IMR-90 (cell line): Measurements from ENCODE around the gene PKIG. TPM values are rescaled to one million over a fixed set of nuclear protein-coding genes. Genes with fewer than 3 reads are reported as not detected.

ENCODE experiments used
- ATAC-seq: fragments of 200-7000 bp; cut with Tn5 transposase; 2 replicates; pipeline ENCODE4 v1.9.1; 2020; ENCODE audit warnings: low read depth, mild to moderate bottlenecking, moderate library complexity
- BruUV-seq: library from RNA; stranded (reverse); fragments of 400-500 nt; replicated peaks from 2 replicates; lab custom pipeline; 2021; lab: Mats Ljungman, UMichigan
- CTCF ChIA-PET: fragments of 300-600 bp; formaldehyde crosslinking; extraction: SDS; loops from one replicate; lab custom pipeline; 2021; ENCODE audit warnings: antibody characterized with exemption; lab: Yijun Ruan, JAX
- POLR2A ChIA-PET: fragments of 300-600 bp; sonication (Branson Sonifier 250); formaldehyde crosslinking; loops from one replicate; lab custom pipeline; 2022; ENCODE audit warnings: antibody characterized with exemption; ENCODE audit not compliant: unreplicated experiment; lab: Charles Lee
- DNase-seq: peaks from one replicate; pipeline ENCODE4 v3.0.0; 2013
- H2AFZ ChIP-seq: replicated peaks from 2 replicates; pipeline ENCODE3; 2013; ENCODE audit warnings: low read length, mild to moderate bottlenecking; ENCODE audit not compliant: poor library complexity
- H2AK5ac ChIP-seq: 2 replicates; pipeline ENCODE4 v1.6.1; 2013; ENCODE audit warnings: low read depth, low read length, inconsistent platforms
- H2AK9ac ChIP-seq: replicated peaks from 2 replicates; pipeline ENCODE3; 2013; ENCODE audit warnings: mild to moderate bottlenecking, low read depth, low read length, moderate library complexity; ENCODE audit not compliant: poor library complexity
- H2BK120ac ChIP-seq: 2 replicates; pipeline ENCODE4 v1.6.1; 2013; ENCODE audit warnings: low read depth, low read length, inconsistent platforms
- H2BK15ac ChIP-seq: 3 replicates; pipeline ENCODE4 v1.6.1; 2013; ENCODE audit warnings: low read depth, low read length, inconsistent platforms
- H2BK20ac ChIP-seq: 2 replicates; pipeline ENCODE4 v1.6.1; 2013; ENCODE audit warnings: low read depth, mild to moderate bottlenecking, inconsistent platforms, low read length, moderate library complexity
- H2BK5ac ChIP-seq: 2 replicates; pipeline ENCODE4 v1.6.1; 2013; ENCODE audit warnings: mild to moderate bottlenecking, low read depth, low read length, inconsistent platforms; ENCODE audit not compliant: poor library complexity, severe bottlenecking
- H3K14ac ChIP-seq: replicated peaks from 2 replicates; pipeline ENCODE4 v1.6.1; 2013; ENCODE audit warnings: low read depth, low read length, inconsistent platforms
- H3K18ac ChIP-seq: 2 replicates; pipeline ENCODE4 v1.6.1; 2013; ENCODE audit warnings: low read depth, low read length, control low read depth
- H3K23ac ChIP-seq: 2 replicates; pipeline ENCODE4 v1.6.1; 2013; ENCODE audit warnings: low read depth, low read length, inconsistent platforms
- H3K27ac ChIP-seq: 2 replicates; pipeline ENCODE4 v1.5.1; 2013; ENCODE audit warnings: mild to moderate bottlenecking, control low read depth, low read length; ENCODE audit not compliant: insufficient read depth
- H3K27me3 ChIP-seq: 2 replicates; pipeline ENCODE4 v1.6.1; 2013; ENCODE audit warnings: low read length; ENCODE audit not compliant: control insufficient read depth, insufficient read depth
- H3K36me3 ChIP-seq: 2 replicates; pipeline ENCODE4 v1.6.1; 2013; ENCODE audit warnings: low read length, mixed read lengths; ENCODE audit not compliant: control insufficient read depth, insufficient read depth
- H3K4ac ChIP-seq: 2 replicates; pipeline ENCODE4 v1.6.1; 2013; ENCODE audit warnings: low read depth, low read length, inconsistent platforms
- H3K4me1 ChIP-seq: 2 replicates; pipeline ENCODE4 v1.6.1; 2013; ENCODE audit warnings: low read length, mixed read lengths; ENCODE audit not compliant: control insufficient read depth, insufficient read depth
- H3K4me2 ChIP-seq: 2 replicates; pipeline ENCODE4 v1.6.1; 2013; ENCODE audit warnings: low read depth, mild to moderate bottlenecking, control low read depth, low read length, moderate library complexity
- H3K4me3 ChIP-seq: 2 replicates; pipeline ENCODE4 v1.5.1; 2013; ENCODE audit warnings: low read depth, mild to moderate bottlenecking, control low read depth, low read length, moderate library complexity; ENCODE audit not compliant: insufficient read depth
- H3K56ac ChIP-seq: 2 replicates; pipeline ENCODE4 v1.6.1; 2013; ENCODE audit warnings: low read length, inconsistent platforms; ENCODE audit not compliant: insufficient read depth; ENCODE audit errors: extremely low read depth
- H3K79me1 ChIP-seq, 2 experiments: 2 replicates each; pipeline ENCODE4 v1.6.1; 2013; ENCODE audit warnings: low read length in 2 of 2, inconsistent platforms in 1 of 2, low read depth in 1 of 2
- H3K9ac ChIP-seq: 2 replicates; pipeline ENCODE4 v1.6.1; 2013; ENCODE audit warnings: low read depth, low read length, control low read depth
- H3K9me1 ChIP-seq: 2 replicates; pipeline ENCODE4 v1.6.1; 2013; ENCODE audit warnings: low read length, inconsistent platforms; ENCODE audit not compliant: insufficient read depth
- H3K9me3 ChIP-seq: 2 replicates; pipeline ENCODE4 v1.6.1; 2013; ENCODE audit warnings: low read length; ENCODE audit not compliant: control insufficient read depth, insufficient read depth
- H4K20me1 ChIP-seq: 2 replicates; pipeline ENCODE4 v1.6.1; 2013; ENCODE audit warnings: low read length, inconsistent platforms; ENCODE audit not compliant: insufficient read depth
- H4K5ac ChIP-seq: 2 replicates; pipeline ENCODE4 v1.6.1; 2013; ENCODE audit warnings: mild to moderate bottlenecking, low read depth, low read length, control low read depth
- H4K8ac ChIP-seq, 2 experiments: 2 replicates each; pipeline ENCODE4 v1.6.1; 2013; ENCODE audit warnings: low read depth in 2 of 2, low read length in 2 of 2, control low read depth in 1 of 2, inconsistent platforms in 1 of 2
- H4K91ac ChIP-seq: 2 replicates; pipeline ENCODE4 v1.6.1; 2013; ENCODE audit warnings: low read depth, low read length, inconsistent platforms; ENCODE audit not compliant: insufficient read depth
- BHLHE40 ChIP-seq: fragments of 150-350 bp; IDR thresholded peaks from 2 replicates; pipeline ENCODE4 v1.6.1; 2016; ENCODE audit warnings: mild to moderate bottlenecking, low read depth, low read length
- CEBPB ChIP-seq: IDR thresholded peaks from 2 replicates; pipeline ENCODE4 v1.6.1; 2012; ENCODE audit warnings: low read depth, low read length, improper control_type of control experiment
- CHD1 ChIP-seq: IDR thresholded peaks from 2 replicates; pipeline ENCODE4 v1.6.1; 2012; ENCODE audit warnings: low read depth, low read length, improper control_type of control experiment
- CTCF ChIP-seq: conservative IDR thresholded peaks from 2 replicates; pipeline ENCODE4 v1.5.1; 2012; ENCODE audit warnings: mild to moderate bottlenecking, low read depth, low read length, improper control_type of control experiment
- ELK1 ChIP-seq: fragments of 150-350 bp; IDR thresholded peaks from 2 replicates; pipeline ENCODE4 v1.6.1; 2016; ENCODE audit warnings: low read depth, mild to moderate bottlenecking, low read length, moderate library complexity, borderline replicate concordance
- FOS ChIP-seq: fragments of 150-350 bp; IDR thresholded peaks from 2 replicates; pipeline ENCODE4 v1.6.1; 2016; ENCODE audit warnings: low read depth, low read length
- MAFK ChIP-seq: IDR thresholded peaks from 2 replicates; pipeline ENCODE4 v1.6.1; 2012; ENCODE audit warnings: low read depth, low read length, improper control_type of control experiment
- MAZ ChIP-seq: IDR thresholded peaks from 2 replicates; pipeline ENCODE4 v1.6.1; 2012; ENCODE audit warnings: low read depth, mild to moderate bottlenecking, low read length, improper control_type of control experiment, moderate library complexity, borderline replicate concordance
- MXI1 ChIP-seq: IDR thresholded peaks from 2 replicates; pipeline ENCODE4 v1.6.1; 2012; ENCODE audit warnings: low read depth, mild to moderate bottlenecking, low read length, moderate library complexity, borderline replicate concordance
- NFE2L2 ChIP-seq: fragments of 150-350 bp; IDR thresholded peaks from 2 replicates; pipeline ENCODE4 v1.6.1; 2016; ENCODE audit warnings: low read depth, mild to moderate bottlenecking, low read length
- RCOR1 ChIP-seq: IDR thresholded peaks from 2 replicates; pipeline ENCODE4 v1.6.1; 2012; ENCODE audit warnings: mild to moderate bottlenecking, low read length, improper control_type of control experiment; ENCODE audit not compliant: insufficient replicate concordance
- RFX5 ChIP-seq: IDR thresholded peaks from 2 replicates; pipeline ENCODE4 v1.8.0; 2012; ENCODE audit warnings: low read depth, mild to moderate bottlenecking, low read length, moderate library complexity
- USF2 ChIP-seq: fragments of 150-350 bp; IDR thresholded peaks from 2 replicates; pipeline ENCODE4 v1.6.1; 2017; ENCODE audit warnings: mild to moderate bottlenecking, antibody characterized with exemption, low read length, low read depth
- WGBS, 2 experiments: methylation state at CpG; one replicate each; pipeline versions ENCODE4 v1.1.5 to v1.1.7; 2013; ENCODE audit warnings: missing lambda C conversion rate in 2 of 2; ENCODE audit not compliant: insufficient read length in 1 of 2; ENCODE audit errors: extremely low coverage in 2 of 2; 5-methylcytosine and 5-hydroxymethylcytosine counted together
- dilution Hi-C: fragments of 300-500 bp; cut with HindIII; formaldehyde crosslinking; loops from one replicate; pipeline ENCODE4 v1.14.3; 2018; ENCODE audit warnings: low sequenced_read_pairs; ENCODE audit not compliant: unreplicated experiment
- in situ Hi-C: fragments of 300-500 bp; cut with MboI; formaldehyde crosslinking; loops from 3 replicates; pipeline ENCODE4 v1.14.3; 2019; ENCODE audit warnings: low sequenced_read_pairs, inconsistent platforms, mixed read lengths
- intact Hi-C: fragments of 100-400 bp; cut with micrococcal nuclease; formaldehyde crosslinking; loops from 2 replicates; pipeline ENCODE4 v1.10.0; 2022
- polyA plus RNA-seq, 3 experiments: library from polyadenylated mRNA; depleted of rRNA; stranded (reverse); fragments of >200 nt; gene quantifications; 2 replicates each; pipeline ENCODE4 v1.2.3, GENCODE V29; 2012; ENCODE audit warnings: low replicate concordance in 1 of 3
- total RNA-seq: library from RNA; depleted of rRNA; stranded (reverse); fragments of >200 nt; gene quantifications from 2 replicates; pipeline ENCODE4 v1.2.3, GENCODE V29; 2012

PKIG gene
- total and polyA plus RNA-seq, 2 of the 4 experiments (the other 2 are of a cell fraction): 78.3 to 89.6 TPM

GRCh38 chr20:44609006-44609515 is 26.7 kb downstream of the PKIG start:
- H2BK15ac ChIP-seq: peak overlapping the region; percentile 45; the same call in 1 of the 3 replicates
- H3K4me1 ChIP-seq: peaks cover 9% of the 10 kb centered on the region
- intact Hi-C loops: no loop called here
- H3K9ac ChIP-seq: no peak overlapping the region
- peak overlapping the region; percentile 56; the same call in 1 of the 2 replicates for H2BK120ac ChIP-seq
- H4K8ac ChIP-seq: peak overlapping the region; percentile 42 to 77
- no peak overlapping the region for H3K4me2 ChIP-seq
- ChIA-PET POLR2A (no interaction called here), CTCF (interaction anchor here (0.6 to 1.6 kb wide), 6 partner anchors 25 to 493 kb away, joined by 3 to 8 read pairs (median 3); partner anchors contain the start of gene TTPAL)
- H3K9me1 ChIP-seq: no peaks in the 10 kb centered on the region
- no TSS peak for BruUV-seq
- DNase-seq (no peak), ATAC-seq (no peak)
- H2AK5ac ChIP-seq: peak overlapping the region; percentile 86; the same call in 1 of the 2 replicates
- H3K4me3 ChIP-seq: no peak overlapping the region
- H3K27ac ChIP-seq: peak overlapping the region; percentile 3; the same call in 1 of the 2 replicates
- no CpG with 5 or more reads among the region's 9 CpGs for WGBS, 2 experiments
- H3K36me3 ChIP-seq: peaks cover 5% of the 10 kb centered on the region
- H2BK20ac ChIP-seq: peak overlapping the region; percentile 72
- H4K91ac ChIP-seq: peak overlapping the region; percentile 47; the same call in 1 of the 2 replicates
- peak overlapping the region; percentile 81 for H4K5ac ChIP-seq
- H2AK9ac ChIP-seq: peak overlapping the region; percentile 66
- H3K9me3 ChIP-seq: peaks cover 3% of the 10 kb centered on the region; the same call in 1 of the 2 replicates
- in situ Hi-C loops: loop anchor here (5.0 to 10.0 kb wide), 3 partner anchors 74 to 394 kb away; partner anchors contain the start of gene OSER1
- TF ChIP-seq MXI1 (no peak), FOS (no peak), RCOR1 (no peak), NFE2L2 (no peak), MAZ (no peak), MAFK (no peak), BHLHE40 (no peak), ELK1 (no peak), CEBPB (no peak), CTCF (no peak), USF2 (no peak), RFX5 (no peak), CHD1 (no peak)
- no peak overlapping the region for H3K56ac ChIP-seq
- peak overlapping the region; percentile 77 for H3K4ac ChIP-seq
- H2AFZ ChIP-seq: peak overlapping the region; percentile 72
- no peak overlapping the region for H3K23ac ChIP-seq
- H4K20me1 ChIP-seq: peaks cover 3% of the 10 kb centered on the region; the same call in 1 of the 2 replicates
- 0 out of 2 replicates have a peak overlapping the region, but pooled peaks have one; percentile 56 for H3K14ac ChIP-seq
- dilution Hi-C loops: no loop called here
- peaks cover 6 to 47% of the 10 kb centered on the region in 2 experiments; a peak in 3 of 4 replicates for H3K79me1 ChIP-seq
- no peak overlapping the region for H2BK5ac ChIP-seq
- H3K27me3 ChIP-seq: no peaks in the 10 kb centered on the region
- H3K18ac ChIP-seq: no peak overlapping the region
